H9 (cell line): Measurements from ENCODE around the gene SIPA1L3. TPM values are rescaled to one million over a fixed set of nuclear protein-coding genes. Genes with fewer than 3 reads are reported as not detected.
A peak's percentile ranks its signal among the peaks of the same experiment; 100 is the strongest.

Experiments used
- DNase-seq: peaks from one replicate; pipeline ENCODE4 v3.0.0-alpha.2; 2017
- H2AFZ ChIP-seq: one replicate; pipeline ENCODE4 v1.6.1; 2013; ENCODE audit warnings: mild to moderate bottlenecking, low read length, control low read depth, moderate library complexity
- H2AK5ac ChIP-seq: 2 replicates; pipeline ENCODE4 v1.6.1; 2013; ENCODE audit warnings: low read length, control low read depth, mixed read lengths; ENCODE audit not compliant: insufficient read length
- H2BK120ac ChIP-seq: one replicate; pipeline ENCODE4 v1.6.1; 2013; ENCODE audit warnings: low read depth, mild to moderate bottlenecking, low read length, control low read depth, inconsistent platforms; ENCODE audit not compliant: poor library complexity, severe bottlenecking
- H2BK12ac ChIP-seq: 2 replicates; pipeline ENCODE4 v1.6.1; 2013; ENCODE audit warnings: low read length, control low read depth, mixed read lengths, low read depth; ENCODE audit not compliant: insufficient read length
- H2BK15ac ChIP-seq: 2 replicates; pipeline ENCODE4 v1.6.1; 2013; ENCODE audit warnings: low read depth, low read length, control low read depth
- H2BK20ac ChIP-seq: one replicate; pipeline ENCODE4 v1.6.1; 2013; ENCODE audit warnings: low read depth, mild to moderate bottlenecking, low read length, control low read depth, inconsistent platforms; ENCODE audit not compliant: poor library complexity, severe bottlenecking
- H2BK5ac ChIP-seq: 2 replicates; pipeline ENCODE4 v1.6.1; 2013; ENCODE audit warnings: low read length, control low read depth, mixed read lengths; ENCODE audit not compliant: insufficient read length
- H3K14ac ChIP-seq: 2 replicates; pipeline ENCODE4 v1.6.1; 2013; ENCODE audit warnings: low read length, control low read depth; ENCODE audit not compliant: insufficient read depth
- H3K18ac ChIP-seq: 2 replicates; pipeline ENCODE4 v1.6.1; 2013; ENCODE audit warnings: low read depth, mild to moderate bottlenecking, mixed read lengths, low read length, control low read depth; ENCODE audit not compliant: insufficient read length
- H3K23ac ChIP-seq: 2 replicates; pipeline ENCODE4 v1.6.1; 2013; ENCODE audit warnings: low read length, control low read depth, mixed read lengths, low read depth; ENCODE audit not compliant: insufficient read length
- H3K23me2 ChIP-seq: 2 replicates; pipeline ENCODE4 v1.6.1; 2013; ENCODE audit warnings: low read depth, mild to moderate bottlenecking, mixed read lengths, low read length, control low read depth; ENCODE audit not compliant: insufficient read length, poor library complexity, severe bottlenecking
- H3K27ac ChIP-seq: 2 replicates; pipeline ENCODE4 v1.5.1; 2013; ENCODE audit warnings: low read length, control low read depth, mixed read lengths, low read depth; ENCODE audit not compliant: insufficient read length
- H3K27me3 ChIP-seq: 2 replicates; pipeline ENCODE4 v1.6.1; 2013; ENCODE audit warnings: low read length, control low read depth, inconsistent platforms; ENCODE audit not compliant: insufficient read depth
- H3K4ac ChIP-seq: 2 replicates; pipeline ENCODE4 v1.6.1; 2013; ENCODE audit warnings: low read depth, mild to moderate bottlenecking, control low read depth, inconsistent platforms, low read length, moderate library complexity
- H3K4me1 ChIP-seq: 2 replicates; pipeline ENCODE4 v1.6.1; 2013; ENCODE audit warnings: low read length, control low read depth, inconsistent platforms; ENCODE audit not compliant: insufficient read depth
- H3K4me2 ChIP-seq: 2 replicates; pipeline ENCODE4 v1.6.1; 2013; ENCODE audit warnings: low read length, control low read depth, mixed read lengths; ENCODE audit not compliant: insufficient read length, insufficient read depth
- H3K56ac ChIP-seq: 2 replicates; pipeline ENCODE4 v1.6.1; 2013; ENCODE audit warnings: low read depth, mild to moderate bottlenecking, mixed read lengths, low read length, control low read depth; ENCODE audit not compliant: insufficient read length
- H3K79me1 ChIP-seq: 2 replicates; pipeline ENCODE4 v1.6.1; 2013; ENCODE audit warnings: low read depth, mild to moderate bottlenecking, moderate library complexity, low read length, control low read depth, inconsistent platforms; ENCODE audit not compliant: insufficient read depth, poor library complexity, severe bottlenecking
- H3K79me2 ChIP-seq: 2 replicates; pipeline ENCODE4 v1.6.1; 2013; ENCODE audit warnings: low read length, control low read depth, inconsistent platforms; ENCODE audit not compliant: insufficient read depth
- H3K9ac ChIP-seq: 2 replicates; pipeline ENCODE4 v1.6.1; 2013; ENCODE audit warnings: low read length, control low read depth, mixed read lengths; ENCODE audit not compliant: insufficient read length; ENCODE audit errors: extremely low read depth
- H3K9me3 ChIP-seq: one replicate; pipeline ENCODE4 v1.6.1; 2013; ENCODE audit warnings: low read depth, low read length, inconsistent platforms; ENCODE audit not compliant: control insufficient read depth
- H3T11ph ChIP-seq: one replicate; pipeline ENCODE4 v1.6.1; 2013; ENCODE audit warnings: mild to moderate bottlenecking, low read length, control low read depth, inconsistent platforms
- H4K20me1 ChIP-seq: one replicate; pipeline ENCODE4 v1.6.1; 2013; ENCODE audit not compliant: control insufficient read depth, insufficient read length, insufficient read depth
- H4K5ac ChIP-seq: 2 replicates; pipeline ENCODE4 v1.6.1; 2013; ENCODE audit warnings: low read depth, mild to moderate bottlenecking, mixed read lengths, low read length, control low read depth; ENCODE audit not compliant: insufficient read length
- H4K8ac ChIP-seq: replicated peaks from 2 replicates; pipeline ENCODE4 v1.6.1; 2013; ENCODE audit warnings: low read length, control low read depth, mixed read lengths, low read depth; ENCODE audit not compliant: insufficient read length
- H4K91ac ChIP-seq: 2 replicates; pipeline ENCODE4 v1.6.1; 2013; ENCODE audit warnings: low read depth, mild to moderate bottlenecking, moderate library complexity, mixed read lengths, low read length, control low read depth; ENCODE audit not compliant: insufficient read length
- H3K27ac Mint-ChIP-seq, 3 experiments: 2 replicates in 2 of 3; 3 replicates in 1 of 3; pipeline ENCODE4 v1.8.0; 2020 to 2021; ENCODE audit warnings: mixed read lengths in 3 of 3, mild to moderate bottlenecking in 1 of 3, moderate library complexity in 1 of 3
- H3K27me3 Mint-ChIP-seq: 2 replicates; pipeline ENCODE4 v1.8.0; 2021; ENCODE audit warnings: low read depth, mild to moderate bottlenecking, moderate library complexity, mixed read lengths
- H3K36me3 Mint-ChIP-seq, 3 experiments: 2 replicates in 2 of 3; 3 replicates in 1 of 3; pipeline ENCODE4 v1.8.0; 2020 to 2021; ENCODE audit warnings: low read depth in 3 of 3, mixed read lengths in 3 of 3; ENCODE audit not compliant: insufficient read depth in 1 of 3
- H3K4me1 Mint-ChIP-seq, 2 experiments: 2 replicates each; pipeline ENCODE4 v1.8.0; 2020; ENCODE audit warnings: mixed read lengths in 2 of 2
- H3K4me3 Mint-ChIP-seq, 2 experiments: 2 replicates in 1 of 2; 3 replicates in 1 of 2; pipeline ENCODE4 v1.8.0; 2020 to 2021; ENCODE audit warnings: mild to moderate bottlenecking in 2 of 2, mixed read lengths in 2 of 2, moderate library complexity in 1 of 2
- H3K9me3 Mint-ChIP-seq, 2 experiments: 2 replicates in 1 of 2; 3 replicates in 1 of 2; pipeline ENCODE4 v1.8.0; 2020; ENCODE audit warnings: mild to moderate bottlenecking in 2 of 2, mixed read lengths in 2 of 2, moderate library complexity in 1 of 2
- CTCF ChIP-seq: fragments of 200-600 bp; sonication (generic); conservative IDR thresholded peaks from 3 replicates; pipeline ENCODE4 v1.8.0; 2021; ENCODE audit warnings: antibody characterized with exemption, mild to moderate bottlenecking
- WGBS: extraction: QIAGEN DNeasy Blood & Tissue Kit; methylation state at CpG from one replicate; pipeline ENCODE4 v1.1.7; 2013; ENCODE audit warnings: missing lambda C conversion rate, low lambda C conversion rate, mixed read lengths; ENCODE audit not compliant: insufficient read length; ENCODE audit errors: extremely low coverage; 5-methylcytosine and 5-hydroxymethylcytosine counted together
- total RNA-seq: library from RNA; stranded (reverse); gene quantifications from 2 replicates; pipeline ENCODE4 v1.2.1, GENCODE V29; 2021

Gene SIPA1L3
- total RNA-seq, 1 experiment from 2014 or later: 40.1 TPM

GRCh38 chr19:37975596-37976515, 68.8 kb downstream of the SIPA1L3 start:
- H3K9me3 Mint-ChIP-seq: peaks cover 11 to 15% of the 10 kb centered on the region in 2 experiments
- Histone ChIP-seq H3K18ac (no peak overlapping the region), H3K4ac (no peak overlapping the region), H2BK15ac (no peak overlapping the region), H3K27me3 (no peaks in the 10 kb centered on the region), H4K91ac (no peak overlapping the region), H2BK5ac (no peak overlapping the region), H3K23me2 (no peaks in the 10 kb centered on the region), H3K14ac (no peak overlapping the region), H3K4me1 (no peaks in the 10 kb centered on the region), H2AK5ac (no peak overlapping the region), H3K9me3 (no peaks in the 10 kb centered on the region), H3T11ph (no peak overlapping the region), H3K79me1 (peaks cover 7% of the 10 kb centered on the region), H3K9ac (no peak overlapping the region), H4K5ac (no peak overlapping the region), H4K8ac (no peak overlapping the region), H2BK120ac (no peak overlapping the region), H3K79me2 (peaks cover 5% of the 10 kb centered on the region; the same call in 1 of the 2 replicates), H3K56ac (no peak overlapping the region), H3K4me2 (no peak overlapping the region), H2BK20ac (no peak overlapping the region), H2BK12ac (no peak overlapping the region), H2AFZ (no peak overlapping the region), H4K20me1 (no peaks in the 10 kb centered on the region), H3K23ac (no peak overlapping the region), H3K27ac (no peak overlapping the region)
- TF ChIP-seq CTCF: no peak
- peaks cover 16 to 20% (median 17%) of the 10 kb centered on the region in 3 experiments for H3K36me3 Mint-ChIP-seq
- no peaks in the 10 kb centered on the region for H3K27me3 Mint-ChIP-seq
- WGBS: no CpG with 5 or more reads among the region's 16 CpGs
- peak overlapping the region in 2 of 3 experiments; percentile 19 to 28; a peak in 4 of 7 replicates for H3K27ac Mint-ChIP-seq
- H3K4me3 Mint-ChIP-seq: no peak overlapping the region
- peaks cover 17 to 18% of the 10 kb centered on the region in 2 experiments for H3K4me1 Mint-ChIP-seq
- no peak for DNase-seq
